ENCODE measurements around the gene FAM25G. TPM values are rescaled to one million over a fixed set of nuclear protein-coding genes. Genes with fewer than 3 reads are reported as not detected.
A peak's percentile ranks its signal among the peaks of the same experiment; 100 is the strongest.

Gene FAM25G
- total and polyA plus RNA-seq, 2 of the 13 experiments (the other 11 are each of a cell fraction or from before 2014, with no cell fraction given): not detected

- TF ChIP-seq ZBTB39 (CRISPR knock-in tag; IDR thresholded peaks at IDR 0.05): no peak
- no peak for TF ChIP-seq MIER2 (CRISPR knock-in tag; IDR thresholded peaks at IDR 0.05)
- no peak for TF ChIP-seq HOXA3 (CRISPR knock-in tag; IDR thresholded peaks at IDR 0.05)
- TF ChIP-seq, protein P1, sequence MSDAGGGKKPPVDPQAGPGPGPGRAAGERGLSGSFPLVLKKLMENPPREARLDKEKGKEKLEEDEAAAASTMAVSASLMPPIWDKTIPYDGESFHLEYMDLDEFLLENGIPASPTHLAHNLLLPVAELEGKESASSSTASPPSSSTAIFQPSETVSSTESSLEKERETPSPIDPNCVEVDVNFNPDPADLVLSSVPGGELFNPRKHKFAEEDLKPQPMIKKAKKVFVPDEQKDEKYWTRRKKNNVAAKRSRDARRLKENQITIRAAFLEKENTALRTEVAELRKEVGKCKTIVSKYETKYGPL (CRISPR knock-in tag; IDR thresholded peaks at IDR 0.05): no peak
- TF ChIP-seq PTBP1 (IDR thresholded peaks at IDR 0.05; ENCODE audit: low read depth, low read length, poor library complexity, severe bottlenecking): no peak
- TF ChIP-seq SMC3 (IDR thresholded peaks at IDR 0.05; ENCODE audit: low read length): no peak
Measured at GRCh38 chr10:47450442-47450841, 41.1 kb downstream of the FAM25G start (continued).

GRCh38 chr10:47449979-47450378 lies 41.5 kb downstream of the FAM25G start:
- Histone ChIP-seq H3K27me3 (ENCODE audit: control insufficient read depth in 1 of 2, insufficient read depth in 2 of 2, low read length in 2 of 2) (peaks cover 9 to 44% of the 10 kb centered on the region in 2 experiments; a peak in 4 of 5 replicates), H3K79me2 (ENCODE audit: insufficient read depth, low read length) (no peaks in the 10 kb centered on the region), H3K9me3 (ENCODE audit: low read length) (peaks cover 15% of the 10 kb centered on the region), H2AFZ (ENCODE audit: low read length) (no peak overlapping the region), H3K36me3 (replicated peaks in 1 of 2; ENCODE audit: control insufficient read depth in 1 of 2, insufficient read depth in 2 of 2, low read length in 2 of 2) (no peaks in the 10 kb centered on the region), H3K4me1 (ENCODE audit: insufficient read depth, low read length) (no peaks in the 10 kb centered on the region), H3K9ac (ENCODE audit: insufficient read depth, low read depth, low read length) (no peak overlapping the region), H3K4me3 (replicated peaks in 1 of 3; ENCODE audit: insufficient read depth in 1 of 3, low read depth in 2 of 3, low read length in 3 of 3) (no peak overlapping the region), H4K20me1 (ENCODE audit: insufficient read depth, low read length) (no peaks in the 10 kb centered on the region), H3K4me2 (ENCODE audit: low read depth, low read length) (no peak overlapping the region), H3K27ac (ENCODE audit: extremely low read length, insufficient read depth, low read length) (no peak overlapping the region)
- in situ Hi-C loops (cut with HindIII; ENCODE audit: extremely low pct_ligation_motif_present, low pct_unique_long_range_greater_than_20kb): no loop called here
- ChIA-PET CTCF (ENCODE audit: low intra/inter-chr PET ratio, low total read pairs) (no interaction called here), POLR2A (no interaction called here)
- intact Hi-C loops (cut with micrococcal nuclease; ENCODE audit: unreplicated experiment): no loop called here
- no TSS peak for BruUV-seq (replicated peaks)
- 16% methylated on average over 9 of the region's 10 CpGs for WGBS (ENCODE audit: low lambda C conversion rate)
- no peak for FAIRE-seq
- ATAC-seq: peak; percentile 62
- DNase-seq (ENCODE audit: low spot score): no peak
- no peak for TF ChIP-seq HMGA1 (CRISPR knock-in tag; conservative IDR thresholded peaks at IDR 0.05)
- no peak for TF ChIP-seq BHLHE40 (IDR thresholded peaks at IDR 0.05; ENCODE audit: low read length)
- 0 out of 2 replicates have a peak, but pooled peaks have one; percentile 14 for TF ChIP-seq SAP130 (CRISPR knock-in tag; IDR thresholded peaks at IDR 0.05; ENCODE audit: low read depth)
- peak; percentile 59; the same call in 1 of the 2 replicates for TF ChIP-seq TGIF2 (CRISPR knock-in tag; IDR thresholded peaks at IDR 0.05)
- 0 out of 2 replicates have a peak, but pooled peaks have one; percentile 5 for TF ChIP-seq CTCF (CRISPR knock-in tag; IDR thresholded peaks at IDR 0.05)
- no peak for TF ChIP-seq NFKBIZ (CRISPR knock-in tag; IDR thresholded peaks at IDR 0.05)
- no peak for TF ChIP-seq MTA1 (CRISPR knock-in tag; IDR thresholded peaks at IDR 0.05; ENCODE audit: borderline replicate concordance)
- TF ChIP-seq DBP (CRISPR knock-in tag; IDR thresholded peaks at IDR 0.05; ENCODE audit: not compliant biosample characterization): no peak
- no peak for TF ChIP-seq MAF1 (CRISPR knock-in tag; IDR thresholded peaks at IDR 0.05; ENCODE audit: borderline replicate concordance)
- TF ChIP-seq, protein P2, sequence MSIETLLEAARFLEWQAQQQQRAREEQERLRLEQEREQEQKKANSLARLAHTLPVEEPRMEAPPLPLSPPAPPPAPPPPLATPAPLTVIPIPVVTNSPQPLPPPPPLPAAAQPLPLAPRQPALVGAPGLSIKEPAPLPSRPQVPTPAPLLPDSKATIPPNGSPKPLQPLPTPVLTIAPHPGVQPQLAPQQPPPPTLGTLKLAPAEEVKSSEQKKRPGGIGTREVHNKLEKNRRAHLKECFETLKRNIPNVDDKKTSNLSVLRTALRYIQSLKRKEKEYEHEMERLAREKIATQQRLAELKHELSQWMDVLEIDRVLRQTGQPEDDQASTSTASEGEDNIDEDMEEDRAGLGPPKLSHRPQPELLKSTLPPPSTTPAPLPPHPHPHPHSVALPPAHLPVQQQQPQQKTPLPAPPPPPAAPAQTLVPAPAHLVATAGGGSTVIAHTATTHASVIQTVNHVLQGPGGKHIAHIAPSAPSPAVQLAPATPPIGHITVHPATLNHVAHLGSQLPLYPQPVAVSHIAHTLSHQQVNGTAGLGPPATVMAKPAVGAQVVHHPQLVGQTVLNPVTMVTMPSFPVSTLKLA (IDR thresholded peaks at IDR 0.05): no peak
- no peak for TF ChIP-seq NCOA5 (CRISPR knock-in tag; IDR thresholded peaks at IDR 0.05)

All from HepG2 (cell line).